NOMO-1 treated with DMSO at 0.1 percent for 48 hours (cell line): ENCODE measurements around the gene RNH1.
"Not testable (repeated sequence)": the region's sequence is repeated elsewhere in the genome, so short reads cannot be mapped to it uniquely, and the experiment has no call there.

ENCODE experiments used
- DNase-seq: peaks from one replicate; lab custom pipeline; 2025; ENCODE audit not compliant: unreplicated experiment; lab: John Stamatoyannopoulos, UW

Gene RNH1

DNA sequence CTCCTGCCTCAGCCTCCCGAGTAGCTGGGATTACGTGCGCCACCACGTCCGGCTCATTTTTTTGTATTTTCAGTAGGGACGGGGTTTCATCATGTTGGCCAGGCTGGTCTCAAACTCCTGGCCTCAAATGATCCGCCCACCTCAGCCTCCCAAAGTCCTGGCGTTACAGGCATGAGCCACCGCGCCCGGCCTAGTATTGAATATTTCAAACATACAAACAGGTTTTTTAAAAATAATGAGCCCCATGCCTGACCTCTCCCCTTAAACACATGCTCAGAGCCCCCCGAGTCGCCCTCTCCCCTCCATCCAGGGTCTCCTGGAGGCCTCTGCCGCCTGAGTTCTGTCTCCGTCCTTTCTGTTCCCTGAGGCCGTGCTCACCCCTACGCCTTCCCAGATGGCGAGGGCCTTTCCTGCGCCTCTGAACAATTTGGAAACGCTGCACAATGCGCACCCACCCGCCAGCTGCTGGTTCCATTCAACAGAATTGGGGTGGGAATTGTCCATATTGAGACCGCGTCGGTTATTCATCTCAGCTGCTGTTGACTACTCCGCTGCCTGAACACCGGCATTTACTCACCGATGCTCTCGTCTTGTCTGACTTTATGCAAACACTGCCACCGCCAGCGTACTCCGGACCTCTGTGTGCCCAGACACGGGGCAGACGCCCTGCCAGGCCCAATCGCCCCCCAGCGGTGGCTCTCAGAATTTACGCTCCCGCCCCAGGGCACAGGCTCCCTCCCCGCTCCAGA, 13.6 kb upstream of the RNH1 start:
- DNase-seq = no peak

DNA sequence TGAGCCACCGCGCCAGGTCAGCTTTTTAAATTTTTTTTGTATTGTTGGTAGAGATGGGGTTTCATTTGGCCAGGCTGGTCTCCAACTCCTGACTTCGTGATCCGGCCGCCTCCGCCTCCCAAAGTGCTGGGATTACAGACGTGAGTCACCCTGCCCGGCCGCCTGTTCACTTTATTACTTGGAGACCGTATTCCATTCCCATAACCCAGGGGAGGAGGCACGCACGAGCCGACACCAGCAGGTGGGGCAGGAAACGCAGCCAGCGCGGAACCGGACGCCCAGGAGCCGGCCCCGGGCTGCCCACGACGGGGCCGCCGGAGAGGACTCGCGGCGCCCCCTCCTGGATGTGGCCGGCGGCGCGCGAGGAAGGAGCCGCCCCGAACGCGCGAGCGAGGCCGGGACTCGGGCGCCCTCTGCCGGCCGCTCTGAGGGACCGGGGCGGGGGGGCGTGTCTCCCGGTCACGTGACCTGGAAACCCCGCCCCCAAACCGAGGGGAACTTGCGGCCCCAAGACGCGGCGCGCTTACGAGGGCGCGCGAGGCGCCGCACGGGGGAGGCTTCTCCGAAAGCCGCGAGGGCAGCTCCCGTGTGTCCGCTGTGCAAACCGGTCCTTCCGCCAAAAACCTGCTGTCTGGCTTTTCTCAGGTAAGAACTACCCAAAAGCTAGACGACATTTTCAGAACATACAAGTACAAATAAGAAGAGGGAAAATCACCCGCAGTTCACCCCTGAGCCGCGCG, 11.6 kb upstream of the RNH1 start:
- DNase-seq = no peak

DNA sequence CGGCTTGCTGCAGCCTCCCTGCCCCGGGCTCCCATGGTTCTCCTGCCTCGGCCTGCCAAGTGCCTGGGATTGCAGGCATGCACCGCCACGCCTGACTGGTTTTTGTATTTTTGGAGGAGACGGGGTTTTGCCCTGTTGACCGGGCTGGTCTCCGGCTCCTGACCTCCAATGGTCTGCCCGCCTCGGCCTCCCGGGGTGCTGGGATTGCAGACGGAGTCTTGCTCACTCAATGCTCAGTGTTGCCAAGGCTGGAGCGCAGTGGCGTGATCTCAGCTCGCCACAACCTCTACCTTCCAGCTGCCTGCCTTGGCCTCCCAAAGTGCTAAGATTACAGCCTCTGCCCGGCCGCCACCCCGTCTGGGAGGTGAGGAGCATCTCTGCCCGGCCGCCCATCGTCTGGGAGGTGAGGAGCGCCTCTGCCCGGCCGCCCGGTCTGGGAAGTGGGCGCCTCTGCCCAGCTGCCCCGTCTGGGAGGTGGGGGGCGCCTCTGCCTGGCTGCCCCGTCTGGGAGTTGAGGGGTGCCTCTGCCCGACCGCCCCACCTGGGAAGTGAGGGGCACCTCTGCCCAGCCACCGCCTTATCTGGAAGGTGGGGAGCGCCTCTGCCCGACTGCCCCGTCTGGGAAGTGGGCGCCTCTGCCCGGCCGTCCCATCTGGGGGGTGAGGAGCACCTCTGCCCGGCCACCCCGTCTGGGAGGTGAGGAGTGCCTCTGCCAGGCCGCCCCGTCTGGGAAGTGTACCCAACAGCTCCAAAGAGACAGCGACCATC, 10.1 kb upstream of the RNH1 start:
- not testable (repeated sequence) for DNase-seq

DNA sequence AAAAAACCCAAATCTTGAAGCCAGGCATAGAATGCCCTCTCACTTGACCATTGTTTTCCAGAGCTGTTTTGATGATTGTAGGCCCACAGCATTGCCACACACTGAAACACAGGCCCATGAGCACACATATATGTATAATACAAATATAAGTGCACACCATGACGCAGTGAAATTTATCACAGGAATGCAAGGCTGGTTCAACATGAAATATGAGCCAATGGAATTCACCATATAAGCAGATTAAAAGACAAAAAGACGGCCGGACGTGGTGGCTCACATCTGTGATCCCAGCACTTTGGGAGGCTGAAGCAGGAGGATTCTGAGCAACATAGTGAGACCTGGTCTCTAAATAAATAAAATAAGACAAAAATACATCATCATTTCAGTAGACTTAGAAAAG, 9.4 kb upstream of the RNH1 start:
- no peak for DNase-seq

GRCh38 chr11:515131-515530, 8.1 kb upstream of the RNH1 start:
- DNase-seq = no peak

DNA sequence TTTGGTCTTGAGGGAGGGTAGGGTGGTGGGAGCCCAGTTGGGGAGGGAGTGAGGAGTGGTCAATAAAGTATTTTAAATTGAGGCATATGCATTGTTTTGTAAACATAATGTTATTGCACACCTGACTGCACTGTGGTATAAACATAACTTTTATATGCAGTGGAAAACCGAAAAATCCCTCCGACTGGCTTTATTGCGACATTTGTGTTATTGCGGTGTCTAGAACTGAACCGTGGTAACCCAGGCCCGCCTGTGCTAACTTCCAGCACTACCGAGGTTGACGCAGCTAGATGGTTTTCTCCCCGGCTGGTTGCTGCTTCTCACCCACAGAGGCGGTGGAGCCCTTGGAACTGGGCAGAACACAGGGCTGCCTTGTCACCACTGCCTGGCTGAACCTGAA, 7.6 kb upstream of the RNH1 start:
- no peak for DNase-seq

- DNase-seq = peak; percentile 54
Observed at GRCh38 chr11:512761-513595, 5.9 kb upstream of the RNH1 start.

DNA sequence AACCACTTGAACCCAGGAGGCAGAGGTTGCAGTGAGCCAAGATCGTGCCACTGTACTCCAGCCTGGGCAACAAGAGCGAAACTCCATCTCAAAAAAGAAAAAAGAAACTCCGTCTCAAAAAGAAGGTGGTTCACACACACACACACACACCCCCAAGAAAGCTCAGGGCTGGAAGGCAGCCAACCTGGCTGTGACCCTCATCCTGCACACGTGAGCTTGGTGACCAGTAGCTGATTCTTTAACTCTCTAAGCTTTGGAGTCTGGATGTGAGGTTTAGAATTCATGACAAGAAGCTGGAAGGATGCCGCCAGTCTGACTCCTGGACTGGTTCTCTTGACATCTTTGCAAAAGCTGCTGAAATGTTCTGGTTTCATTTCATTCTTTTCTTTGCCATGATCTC, 1.9 kb upstream of the RNH1 start:
- no peak for DNase-seq

- no peak for DNase-seq
Observed at GRCh38 chr11:507727-508515, 879 bp upstream of the RNH1 start.

- DNase-seq = peak; percentile 92
Observed at GRCh38 chr11:506238-506994, 626 bp downstream of the RNH1 start.

DNA sequence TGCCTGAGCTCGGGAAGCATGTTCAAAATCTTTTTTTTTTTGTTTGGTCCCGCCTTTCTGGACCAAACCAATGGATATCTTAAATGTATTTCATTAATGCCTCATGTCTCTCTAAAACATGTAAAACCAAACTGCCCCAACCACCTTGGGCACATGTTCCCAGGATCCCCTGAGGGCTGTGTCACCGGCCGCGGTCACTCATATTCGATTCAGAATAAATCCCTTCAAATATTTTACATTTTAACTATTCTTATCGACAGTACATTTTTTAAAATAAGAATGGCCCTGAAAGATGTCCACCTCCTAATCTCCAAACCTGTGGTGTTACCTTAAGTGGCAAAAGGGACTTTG, 2.1 kb downstream of the RNH1 start:
- DNase-seq = no peak

DNA sequence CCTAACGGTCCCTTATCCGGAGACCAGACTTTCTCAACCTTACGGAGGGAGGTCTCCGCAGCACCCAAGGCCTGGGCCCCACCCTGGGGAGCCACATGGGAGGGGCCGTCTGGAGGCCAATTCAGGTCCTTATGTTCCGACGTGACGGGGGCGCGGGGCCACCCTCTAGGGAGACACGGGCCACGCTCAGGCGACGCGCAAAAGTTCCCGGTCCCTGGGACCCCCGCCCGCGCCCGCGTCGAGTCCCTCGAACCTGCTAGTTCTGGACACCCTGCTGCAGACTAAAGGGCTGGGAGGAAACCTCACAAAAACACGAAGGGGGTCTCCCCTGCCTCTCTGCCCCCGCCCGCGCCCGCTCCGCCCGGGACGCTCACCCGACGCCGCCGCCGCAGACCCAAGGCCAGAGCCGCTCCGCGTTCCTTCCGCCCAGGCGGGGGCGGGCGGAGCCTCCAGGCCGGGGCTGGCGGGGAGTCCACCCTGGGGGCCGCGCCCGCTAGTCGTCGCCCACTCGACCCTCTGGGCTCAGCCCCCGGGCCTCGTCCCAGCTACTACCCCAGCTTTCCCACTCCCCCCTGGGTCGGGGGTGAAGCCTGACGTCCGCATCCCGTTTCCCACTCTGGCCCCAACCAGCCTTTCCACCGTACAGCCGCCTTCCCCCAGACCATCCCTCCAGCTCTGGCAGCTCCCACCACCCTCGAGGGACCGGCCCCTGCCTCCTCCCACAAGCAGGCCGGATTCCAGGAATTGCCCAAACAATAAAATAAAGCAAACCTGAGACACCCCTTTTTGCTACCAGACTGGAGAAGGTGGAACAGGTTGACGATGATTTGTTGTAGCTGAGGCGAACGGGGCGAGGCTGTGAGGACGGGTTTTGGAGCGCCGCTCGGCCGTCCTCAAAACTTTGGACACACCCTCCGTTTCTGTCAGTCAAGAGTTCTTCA, 2.7 kb downstream of the RNH1 start:
- DNase-seq = peak; percentile 61

DNA sequence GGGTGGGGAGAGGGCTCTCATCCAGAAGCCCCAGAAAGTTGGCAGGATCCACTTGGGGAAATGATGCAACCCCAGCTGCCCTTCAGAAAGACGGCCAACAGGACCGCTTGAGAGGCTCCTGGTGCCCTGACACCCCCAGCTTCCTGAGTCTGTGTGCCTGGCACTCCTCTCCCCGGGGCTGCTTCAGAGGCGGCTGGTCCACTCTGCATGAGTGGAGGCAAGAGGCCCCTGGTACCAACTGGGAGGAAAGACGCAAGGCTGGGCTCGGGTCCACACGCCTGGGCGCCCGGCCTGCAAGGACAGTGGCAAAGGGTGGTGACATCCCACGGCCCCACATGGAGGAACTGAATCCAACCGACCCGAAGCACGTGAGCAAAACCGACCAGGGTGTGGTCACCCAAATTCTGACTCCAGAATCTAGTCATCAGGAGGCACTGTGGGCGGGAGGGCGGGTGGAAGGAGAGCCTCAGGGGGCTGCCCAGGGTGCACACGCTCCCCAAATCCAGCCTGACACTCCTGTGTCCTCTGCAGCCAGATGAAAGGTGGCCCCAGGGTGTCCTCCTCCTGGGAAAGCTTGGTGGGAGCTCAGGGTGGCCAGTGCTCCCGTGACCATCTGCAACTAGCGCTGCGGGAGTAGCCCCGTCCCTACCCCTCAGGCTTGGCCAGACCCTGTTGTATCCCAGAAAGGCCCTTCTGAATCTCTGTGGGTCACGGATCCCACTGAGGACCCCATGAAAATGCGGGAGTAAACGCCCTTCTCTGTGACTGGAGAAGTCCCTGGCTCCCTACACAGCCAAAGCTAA, 3.7 kb downstream of the RNH1 start:
- DNase-seq = peak; percentile 94

- no peak for DNase-seq
Observed at GRCh38 chr11:502288-503178, 4.5 kb downstream of the RNH1 start.

- DNase-seq = no peak
Observed at GRCh38 chr11:501683-502287, 5.3 kb downstream of the RNH1 start.

- no peak for DNase-seq
Observed at GRCh38 chr11:501001-501682, 5.9 kb downstream of the RNH1 start.
